ENCODE results near the gene FRMPD1.
A peak's percentile ranks its signal among the peaks of the same experiment; 100 is the strongest.
"Not testable (repeated sequence)": the region's sequence is repeated elsewhere in the genome, so short reads cannot be mapped to it uniquely, and the experiment has no call there.

Gene FRMPD1

DNA sequence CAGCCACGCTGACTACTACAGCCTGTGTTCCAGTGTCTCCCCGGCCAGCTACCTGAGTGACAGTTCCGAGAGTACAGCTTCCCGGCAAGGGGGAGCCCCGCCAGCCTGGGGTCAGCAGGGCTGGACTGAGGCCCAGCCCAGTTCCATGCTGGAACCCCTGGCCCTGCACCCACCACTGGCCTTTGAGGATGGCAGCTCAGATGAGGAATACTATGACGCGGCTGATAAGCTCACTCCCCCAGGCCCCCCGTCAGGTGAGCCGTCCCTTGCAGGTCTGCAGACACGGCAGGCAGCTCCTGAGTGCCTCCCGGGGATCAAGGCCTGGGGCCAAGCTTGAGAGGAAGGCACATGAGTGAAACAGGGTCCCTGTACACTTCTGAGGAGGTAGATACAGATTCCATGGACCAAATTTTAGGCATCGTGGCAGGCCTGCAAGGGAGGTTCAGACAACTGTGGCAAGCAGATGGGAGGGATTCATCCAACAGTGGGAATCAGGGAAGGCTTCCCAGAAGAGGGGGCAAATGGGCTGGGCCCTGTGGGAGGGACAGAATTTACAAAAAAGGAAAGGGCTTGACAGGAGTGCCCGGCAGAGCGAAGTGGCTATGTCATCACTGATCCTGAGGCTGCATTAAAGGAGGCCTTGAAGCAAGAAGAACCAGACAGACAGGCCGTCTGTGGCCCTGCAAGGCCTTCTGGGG lies 90.0 kb downstream of the FRMPD1 start:
- no peak for DNase-seq (ENCODE audit: low spot score)

- peak; percentile 14 for DNase-seq (ENCODE audit: low spot score)
These were observed 95.2 kb downstream of the FRMPD1 start for GRCh38 chr9:37745970-37746369.

DNA sequence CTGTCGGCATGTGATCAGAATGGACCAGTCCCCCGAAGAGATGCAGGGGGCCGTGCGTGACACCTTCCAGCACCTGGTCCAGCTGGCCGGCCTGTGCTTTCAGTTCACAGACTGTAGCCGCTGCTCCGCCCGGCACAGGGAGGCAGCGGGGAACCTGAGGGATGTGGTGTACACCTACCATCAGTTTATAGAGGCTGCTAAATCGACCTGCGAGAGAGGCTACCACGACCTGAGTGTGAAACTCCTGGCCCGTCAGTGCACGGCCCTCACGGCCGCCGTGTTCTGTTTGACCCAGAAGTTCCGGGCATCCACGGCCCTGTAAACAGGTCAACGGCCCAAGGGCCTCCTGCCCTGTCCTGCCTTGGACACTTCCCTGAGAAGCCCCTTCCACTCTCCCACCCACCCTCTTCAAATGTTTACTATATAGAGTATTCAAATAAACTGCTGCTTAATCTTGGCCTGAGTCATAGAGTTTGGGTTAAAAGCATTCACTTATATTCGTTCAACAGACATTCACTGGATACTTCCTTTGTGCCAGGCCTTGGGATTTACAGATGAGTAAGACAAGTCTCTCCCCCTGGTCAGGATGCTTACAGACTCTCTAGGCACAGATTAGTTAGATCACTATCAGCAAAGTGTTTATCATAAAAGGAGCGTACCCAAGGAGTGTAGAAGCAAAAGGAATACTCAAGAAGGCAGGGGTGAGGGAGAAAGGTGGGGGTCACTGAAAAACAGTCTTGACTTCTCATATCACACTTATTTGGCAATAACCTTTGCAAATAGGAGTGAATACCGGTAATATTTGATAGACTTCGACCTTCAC lies 95.9 kb downstream of the FRMPD1 start:
- DNase-seq (ENCODE audit: low spot score), result no peak

GRCh38 chr9:37747271-37747753 lies 96.6 kb downstream of the FRMPD1 start:
- peak; percentile 82 for DNase-seq (ENCODE audit: low spot score)

DNA sequence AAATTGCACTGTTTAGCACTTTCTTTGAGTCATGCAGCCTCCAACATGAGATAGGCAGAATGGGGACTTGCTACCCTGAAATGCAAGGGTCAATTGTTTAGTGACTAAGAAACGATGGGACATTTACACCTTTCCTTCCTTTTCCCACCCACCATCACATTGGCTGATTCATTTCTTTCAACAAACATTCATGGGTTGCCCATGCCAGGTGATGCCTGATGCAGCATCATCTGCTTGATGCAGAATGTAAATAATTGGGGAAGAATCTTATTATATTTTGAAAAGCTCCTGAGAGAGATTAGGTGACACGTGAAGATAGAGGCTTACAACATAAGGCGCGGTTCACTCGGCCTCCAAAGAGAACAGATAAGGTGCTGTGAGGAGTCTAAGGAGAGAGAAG lies 98.4 kb downstream of the FRMPD1 start:
- no peak for DNase-seq (ENCODE audit: low spot score)

- DNase-seq (ENCODE audit: low spot score), result no peak
These were observed 100.4 kb downstream of the FRMPD1 start for GRCh38 chr9:37751186-37751585.

GRCh38 chr9:37751704-37752103 lies 101.0 kb downstream of the FRMPD1 start:
- not testable (repeated sequence) for DNase-seq (ENCODE audit: low spot score)

- not testable (repeated sequence) for DNase-seq (ENCODE audit: low spot score)
These were observed 101.4 kb downstream of the FRMPD1 start for GRCh38 chr9:37752112-37752511.

- no peak for DNase-seq (ENCODE audit: low spot score)
These were observed 102.1 kb downstream of the FRMPD1 start for GRCh38 chr9:37752642-37753488.

DNA sequence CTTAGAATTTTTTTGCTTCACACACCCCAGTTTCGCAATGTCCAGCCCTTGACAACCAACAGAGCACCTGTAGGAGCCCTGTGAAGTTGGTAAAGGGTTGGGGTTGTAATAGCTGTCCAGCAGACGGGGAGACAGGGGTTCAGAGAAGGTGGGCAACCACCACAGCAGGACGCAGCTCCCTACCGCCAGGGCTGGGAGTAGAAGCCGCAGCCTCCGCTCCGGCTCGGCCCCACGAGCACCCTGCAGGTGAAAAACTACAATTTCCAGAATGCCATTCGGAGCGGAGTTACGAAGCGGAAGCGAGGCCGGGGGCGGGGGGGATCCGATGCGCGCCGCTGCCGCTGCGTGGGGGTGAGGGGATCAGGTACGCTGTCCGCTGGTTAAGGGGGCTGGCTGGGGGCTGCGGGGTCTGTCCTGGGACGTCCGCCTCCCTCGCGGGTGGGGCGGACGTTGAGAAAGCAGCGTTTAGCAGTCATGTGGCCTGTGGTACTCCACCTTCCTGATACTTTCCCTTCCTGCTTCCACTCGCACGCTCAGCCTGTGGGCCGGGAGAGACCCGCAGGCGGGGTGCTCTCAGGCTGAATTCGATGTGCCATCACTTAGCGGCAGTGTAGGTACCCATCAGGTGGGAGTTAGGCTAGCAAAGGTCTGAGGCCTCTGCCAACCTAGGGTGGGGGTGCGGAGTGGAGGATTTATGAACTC lies 102.9 kb downstream of the FRMPD1 start, which contains the start of gene TRMT10B:
Gene TRMT10B (plus strand): TSS at position 317 of the 702 bp plus-strand sequence. CDS start 8,127 bp downstream, outside the sequence.
- peak; percentile 84 for DNase-seq (ENCODE audit: low spot score)

- no peak for DNase-seq (ENCODE audit: low spot score)
These were observed 108.0 kb downstream of the FRMPD1 start for GRCh38 chr9:37758747-37759146.

DNA sequence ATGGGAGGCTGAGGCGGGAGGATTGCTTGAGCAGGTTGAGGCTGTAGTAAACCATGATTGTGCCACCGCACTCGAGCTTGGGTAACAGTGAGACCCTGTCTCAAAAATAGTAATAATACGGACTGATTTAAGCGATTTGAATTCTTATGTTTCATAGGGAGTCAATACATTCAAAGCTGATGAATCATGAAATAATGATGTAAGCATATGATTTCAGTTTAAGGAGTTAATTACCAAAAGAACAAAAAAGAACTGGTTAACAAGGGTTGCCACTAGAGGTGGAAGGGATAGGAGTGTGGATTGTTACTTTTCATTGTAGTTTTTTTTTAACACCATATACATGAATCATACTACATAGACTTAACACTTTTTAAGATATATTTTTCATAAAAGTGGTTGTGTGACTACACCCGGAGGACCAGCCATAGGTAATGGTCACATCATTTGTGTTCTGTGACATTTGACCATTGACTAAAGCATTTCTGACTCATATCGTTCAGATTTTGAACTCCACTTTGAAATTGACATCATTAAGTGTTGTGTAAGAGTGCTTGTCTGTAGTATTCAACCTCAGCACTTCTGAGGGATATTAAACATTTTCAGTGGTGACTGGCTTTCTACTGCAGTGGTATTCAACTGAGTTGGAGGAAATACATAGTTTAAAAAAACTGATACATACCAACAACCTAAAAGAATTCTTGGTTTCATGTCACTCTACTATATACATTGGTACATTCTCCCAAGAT lies 109.8 kb downstream of the FRMPD1 start:
- DNase-seq (ENCODE audit: low spot score), result peak; percentile 31

- DNase-seq (ENCODE audit: low spot score), result peak; percentile 52
These were observed 110.8 kb downstream of the FRMPD1 start for GRCh38 chr9:37761511-37761910.

- DNase-seq (ENCODE audit: low spot score), result not testable (repeated sequence)
These were observed 114.5 kb downstream of the FRMPD1 start for GRCh38 chr9:37765263-37765662.

- DNase-seq (ENCODE audit: low spot score), result no peak
These were observed 118.6 kb downstream of the FRMPD1 start for GRCh38 chr9:37769306-37769705.

- no peak for DNase-seq (ENCODE audit: low spot score)
These were observed 119.2 kb downstream of the FRMPD1 start for GRCh38 chr9:37769995-37770394.

GRCh38 chr9:37775216-37775919 lies 124.6 kb downstream of the FRMPD1 start:
- peak; percentile 6 for DNase-seq (ENCODE audit: low spot score)

- DNase-seq (ENCODE audit: low spot score), result peak; percentile 14
These were observed 125.6 kb downstream of the FRMPD1 start for GRCh38 chr9:37776328-37776727.

DNA sequence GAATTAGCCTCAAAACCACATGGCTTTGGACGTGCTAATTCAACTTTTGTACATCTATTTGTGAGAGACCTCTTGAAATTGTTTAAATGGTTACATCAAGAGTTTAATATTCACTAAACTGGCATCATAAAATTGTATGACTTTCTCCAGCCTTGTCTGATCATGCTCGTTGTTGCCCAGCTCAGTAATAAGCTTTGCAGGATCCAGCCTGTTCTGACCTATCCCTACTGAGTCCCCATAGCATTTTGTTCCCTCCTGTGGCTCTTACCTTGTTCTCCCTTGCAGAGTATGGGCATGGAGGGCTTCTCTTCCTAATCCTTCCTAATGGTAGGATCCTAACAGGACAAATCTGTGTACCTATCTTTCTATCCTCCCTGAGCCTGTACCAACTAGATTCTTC lies 127.8 kb downstream of the FRMPD1 start:
- DNase-seq (ENCODE audit: low spot score), result no peak

DNA sequence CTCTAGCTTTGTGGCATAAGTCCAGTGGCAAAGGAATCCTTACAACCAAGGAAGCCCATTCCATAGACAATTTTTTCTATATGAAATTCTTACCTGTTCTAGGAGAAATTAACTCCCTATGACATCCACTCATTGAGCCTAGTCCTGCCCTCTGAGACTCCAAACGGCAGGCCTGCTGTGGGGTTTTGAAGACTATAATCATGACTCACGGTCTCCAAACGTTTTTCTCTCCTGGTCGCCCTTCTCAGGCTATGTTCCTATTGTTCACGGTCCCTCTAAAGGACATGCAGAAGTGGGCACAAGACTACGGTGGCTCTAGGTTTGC lies 133.5 kb downstream of the FRMPD1 start:
- DNase-seq (ENCODE audit: low spot score), result peak; percentile 18
